GM12891 (cell line): ENCODE measurements around the gene FREY1.

Experiments used
- POLR2A ChIP-seq: IDR thresholded peaks from 2 replicates; pipeline ENCODE4 v1.6.1; 2011; ENCODE audit warnings: low read depth, low read length, control low read depth
- POLR2AphosphoS5 ChIP-seq: IDR thresholded peaks from 2 replicates; pipeline ENCODE4 v1.6.1; 2011; ENCODE audit warnings: low read depth, low read length, control low read depth
- SPI1 ChIP-seq: IDR thresholded peaks from 2 replicates; pipeline ENCODE4 v1.6.1; 2011; ENCODE audit warnings: low read depth, low read length, control low read depth
- TAF1 ChIP-seq: IDR thresholded peaks from 2 replicates; pipeline ENCODE4 v1.6.1; 2011; ENCODE audit warnings: low read depth, low read length, control low read depth

DNA sequence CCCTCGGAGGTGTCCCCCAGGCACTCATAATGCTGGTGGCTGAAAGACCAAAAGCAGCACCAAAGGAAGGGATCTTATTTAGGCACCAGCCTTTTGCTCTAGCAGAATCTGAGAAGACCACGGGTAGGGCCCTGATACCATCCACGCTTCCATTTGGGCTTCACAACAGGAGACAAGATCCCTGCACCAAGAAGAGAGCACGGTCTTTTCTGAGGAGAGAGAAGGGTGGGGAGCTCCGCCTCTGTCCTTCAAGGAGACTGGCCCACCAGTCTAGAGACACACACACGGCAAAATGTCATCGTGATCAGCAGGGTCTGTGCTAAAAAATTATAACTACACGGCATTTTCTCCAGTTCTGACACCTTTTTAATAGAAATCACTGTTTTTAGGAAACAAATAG lies 25.1 kb upstream of the FREY1 start:
- no peak for TF ChIP-seq TAF1
- no peak for TF ChIP-seq POLR2A
- no peak for TF ChIP-seq SPI1
- no peak for TF ChIP-seq POLR2AphosphoS5
